OCI-LY1 (cell line): ENCODE results near the gene FBXL4.

ENCODE experiments used
- H2AFZ ChIP-seq: fragments of 200-600 bp; sonication (generic), shearing (Covaris generic); 2 replicates; pipeline ENCODE4 v1.6.0; 2014; ENCODE audit warnings: antibody characterized with exemption, mild to moderate bottlenecking, low read length
- H3F3A ChIP-seq: fragments of 200-600 bp; sonication (generic), shearing (Covaris generic); 2 replicates; pipeline ENCODE4 v1.6.0; 2014; ENCODE audit warnings: mild to moderate bottlenecking, antibody characterized with exemption, low read length, moderate library complexity; ENCODE audit not compliant: insufficient read depth
- H3K27ac ChIP-seq: fragments of 200-600 bp; sonication (generic); 2 replicates; pipeline ENCODE4 v1.5.1; 2014; ENCODE audit warnings: low read length, mixed run types, mild to moderate bottlenecking, low read depth; ENCODE audit not compliant: poor library complexity, severe bottlenecking
- H3K27me3 ChIP-seq: fragments of 200-600 bp; sonication (generic); 2 replicates; pipeline ENCODE4 v1.6.0; 2014; ENCODE audit warnings: antibody characterized with exemption, mild to moderate bottlenecking, low read length, moderate library complexity; ENCODE audit not compliant: insufficient read depth
- H3K36me3 ChIP-seq: fragments of 200-600 bp; sonication (generic); 2 replicates; pipeline ENCODE4 v1.6.1; 2014; ENCODE audit warnings: mild to moderate bottlenecking, antibody characterized with exemption, low read length, moderate library complexity, mixed read lengths; ENCODE audit not compliant: insufficient read depth
- H3K4me1 ChIP-seq: fragments of 200-600 bp; sonication (generic); 2 replicates; pipeline ENCODE4 v1.5.1; 2014; ENCODE audit warnings: mild to moderate bottlenecking, low read length, moderate library complexity; ENCODE audit not compliant: insufficient read depth, severe bottlenecking
- H3K4me2 ChIP-seq: fragments of 200-600 bp; sonication (generic), shearing (Covaris generic); 2 replicates; pipeline ENCODE4 v1.6.1; 2014; ENCODE audit warnings: low read length
- H3K4me3 ChIP-seq: fragments of 200-600 bp; sonication (generic); 2 replicates; pipeline ENCODE4 v1.5.1; 2014; ENCODE audit warnings: low read length, low read depth, mild to moderate bottlenecking, mixed read lengths; ENCODE audit not compliant: poor library complexity, severe bottlenecking
- H3K79me2 ChIP-seq: fragments of 200-600 bp; shearing (Covaris generic); 2 replicates; pipeline ENCODE4 v1.6.1; 2016; ENCODE audit warnings: mixed run types, low read length, mixed read lengths; ENCODE audit not compliant: insufficient read depth
- H3K9ac ChIP-seq: fragments of 200-600 bp; sonication (generic), shearing (Covaris generic); 2 replicates; pipeline ENCODE4 v1.6.1; 2014; ENCODE audit warnings: mild to moderate bottlenecking, low read length, mixed read lengths
- H3K9me2 ChIP-seq: fragments of 200-600 bp; sonication (generic), shearing (Covaris generic); 2 replicates; pipeline ENCODE4 v1.6.1; 2014; ENCODE audit warnings: low read depth, mild to moderate bottlenecking, low read length, mixed read lengths
- H3K9me3 ChIP-seq: fragments of 200-600 bp; shearing (Covaris generic); 2 replicates; pipeline ENCODE4 v1.6.1; 2014; ENCODE audit warnings: low read length, mixed read lengths
- H4K20me1 ChIP-seq: fragments of 200-600 bp; sonication (generic), shearing (Covaris generic); 2 replicates; pipeline ENCODE4 v1.6.0; 2016; ENCODE audit warnings: mild to moderate bottlenecking, low read length; ENCODE audit not compliant: insufficient read depth
- EZH2 ChIP-seq: fragments of 200-600 bp; sonication (generic), shearing (Covaris generic); IDR thresholded peaks from 2 replicates; pipeline ENCODE4 v1.8.0; 2017; ENCODE audit warnings: borderline replicate concordance, mixed run types, mild to moderate bottlenecking, antibody characterized with exemption, low read length, moderate library complexity, mixed read lengths
- TF ChIP-seq, protein P1 (sequence below): fragments of 200-600 bp; sonication (generic), shearing (Covaris generic); IDR thresholded peaks from 2 replicates; pipeline ENCODE4 v1.5.1; 2017; ENCODE audit warnings: mild to moderate bottlenecking, antibody characterized with exemption, low read length, moderate library complexity, mixed read lengths

Gene FBXL4

DNA sequence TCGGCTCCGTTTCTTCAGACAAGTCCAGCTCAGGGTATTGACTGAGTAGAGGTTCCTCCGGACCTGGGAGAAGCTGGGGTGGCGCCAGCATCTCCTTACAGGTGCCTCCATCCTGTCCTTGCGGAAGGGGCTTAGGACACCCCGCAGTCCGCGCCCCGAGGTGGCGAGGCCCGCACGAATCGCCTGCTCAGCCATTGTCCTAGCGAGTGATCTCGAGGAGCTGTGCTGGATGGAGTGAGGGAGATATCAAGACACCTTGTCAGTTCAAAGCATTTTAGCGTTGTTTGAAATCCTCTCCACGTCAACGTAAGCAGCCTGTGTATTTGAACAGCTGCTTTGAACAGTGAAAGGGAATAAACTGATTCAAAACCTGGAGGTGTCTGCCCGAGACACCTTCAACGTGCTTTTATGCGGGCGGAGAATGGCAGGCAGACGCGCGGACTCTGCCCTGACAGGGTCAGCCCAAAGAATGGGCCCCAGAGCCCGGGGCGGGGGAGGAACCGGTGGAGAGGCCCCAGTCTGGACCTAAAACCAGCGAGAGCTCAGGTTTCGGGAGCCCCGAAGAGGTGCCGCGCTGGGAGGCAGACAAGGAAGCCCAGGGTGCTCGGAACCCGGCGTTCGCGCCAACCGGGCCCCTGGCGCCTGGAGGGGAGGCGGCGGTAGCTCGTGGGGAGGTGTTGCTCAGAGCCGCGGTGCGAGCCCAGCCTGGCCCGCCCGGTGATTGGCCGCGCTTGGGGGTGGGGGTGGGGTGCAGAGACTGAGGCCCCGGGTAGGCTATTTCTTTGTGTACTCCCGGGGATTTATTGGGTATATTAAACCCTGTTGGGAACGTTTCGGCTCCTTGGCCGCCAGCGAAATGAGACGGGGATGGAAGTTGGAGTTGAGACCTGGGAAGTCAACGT is 116.4 kb downstream of the FBXL4 start:
- Histone ChIP-seq H3K36me3 (no peaks in the 10 kb centered on the region), H3K79me2 (no peaks in the 10 kb centered on the region), H3K9ac (no peak overlapping the region), H3K9me3 (no peaks in the 10 kb centered on the region), H3K27ac (no peak overlapping the region), H2AFZ (no peak overlapping the region), H3F3A (no peaks in the 10 kb centered on the region), H4K20me1 (no peaks in the 10 kb centered on the region), H3K27me3 (no peaks in the 10 kb centered on the region), H3K4me3 (no peak overlapping the region), H3K9me2 (no peaks in the 10 kb centered on the region), H3K4me1 (no peaks in the 10 kb centered on the region), H3K4me2 (no peak overlapping the region)
- TF ChIP-seq, protein P1, sequence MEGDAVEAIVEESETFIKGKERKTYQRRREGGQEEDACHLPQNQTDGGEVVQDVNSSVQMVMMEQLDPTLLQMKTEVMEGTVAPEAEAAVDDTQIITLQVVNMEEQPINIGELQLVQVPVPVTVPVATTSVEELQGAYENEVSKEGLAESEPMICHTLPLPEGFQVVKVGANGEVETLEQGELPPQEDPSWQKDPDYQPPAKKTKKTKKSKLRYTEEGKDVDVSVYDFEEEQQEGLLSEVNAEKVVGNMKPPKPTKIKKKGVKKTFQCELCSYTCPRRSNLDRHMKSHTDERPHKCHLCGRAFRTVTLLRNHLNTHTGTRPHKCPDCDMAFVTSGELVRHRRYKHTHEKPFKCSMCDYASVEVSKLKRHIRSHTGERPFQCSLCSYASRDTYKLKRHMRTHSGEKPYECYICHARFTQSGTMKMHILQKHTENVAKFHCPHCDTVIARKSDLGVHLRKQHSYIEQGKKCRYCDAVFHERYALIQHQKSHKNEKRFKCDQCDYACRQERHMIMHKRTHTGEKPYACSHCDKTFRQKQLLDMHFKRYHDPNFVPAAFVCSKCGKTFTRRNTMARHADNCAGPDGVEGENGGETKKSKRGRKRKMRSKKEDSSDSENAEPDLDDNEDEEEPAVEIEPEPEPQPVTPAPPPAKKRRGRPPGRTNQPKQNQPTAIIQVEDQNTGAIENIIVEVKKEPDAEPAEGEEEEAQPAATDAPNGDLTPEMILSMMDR = no peak
- no peak for TF ChIP-seq EZH2

DNA sequence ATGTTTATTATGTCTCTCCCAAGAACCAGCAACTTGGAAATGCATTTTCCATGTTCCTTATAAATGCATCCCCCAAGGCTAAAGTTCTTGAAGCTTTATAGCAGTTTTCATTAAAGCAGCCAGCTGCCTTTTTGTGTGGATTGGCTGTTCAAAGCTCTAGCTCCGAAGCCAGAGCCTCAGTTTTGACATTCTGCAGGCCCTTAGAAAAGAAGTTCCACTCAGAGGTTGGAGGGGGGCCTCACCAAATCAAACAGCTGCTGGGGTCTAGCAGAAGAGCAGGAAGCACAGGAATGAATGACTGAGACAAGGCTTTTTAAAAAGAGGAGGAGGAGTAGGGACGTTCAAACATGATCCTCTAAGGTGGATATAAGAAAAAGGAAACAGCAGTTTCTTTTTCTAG is 117.6 kb downstream of the FBXL4 start:
- H3K4me2 ChIP-seq = no peak overlapping the region
- H3K27me3 ChIP-seq = no peaks in the 10 kb centered on the region
- H3K27ac ChIP-seq = no peak overlapping the region
- H3K9me2 ChIP-seq = no peaks in the 10 kb centered on the region
- no peaks in the 10 kb centered on the region for H3F3A ChIP-seq
- TF ChIP-seq, protein P1 = no peak
- no peak for TF ChIP-seq EZH2
- no peak overlapping the region for H3K4me3 ChIP-seq
- no peak overlapping the region for H3K9ac ChIP-seq
- H3K36me3 ChIP-seq = no peaks in the 10 kb centered on the region
- no peak overlapping the region for H2AFZ ChIP-seq
- H3K4me1 ChIP-seq = no peaks in the 10 kb centered on the region
- H3K9me3 ChIP-seq = no peaks in the 10 kb centered on the region
- H4K20me1 ChIP-seq = no peaks in the 10 kb centered on the region
- no peaks in the 10 kb centered on the region for H3K79me2 ChIP-seq

DNA sequence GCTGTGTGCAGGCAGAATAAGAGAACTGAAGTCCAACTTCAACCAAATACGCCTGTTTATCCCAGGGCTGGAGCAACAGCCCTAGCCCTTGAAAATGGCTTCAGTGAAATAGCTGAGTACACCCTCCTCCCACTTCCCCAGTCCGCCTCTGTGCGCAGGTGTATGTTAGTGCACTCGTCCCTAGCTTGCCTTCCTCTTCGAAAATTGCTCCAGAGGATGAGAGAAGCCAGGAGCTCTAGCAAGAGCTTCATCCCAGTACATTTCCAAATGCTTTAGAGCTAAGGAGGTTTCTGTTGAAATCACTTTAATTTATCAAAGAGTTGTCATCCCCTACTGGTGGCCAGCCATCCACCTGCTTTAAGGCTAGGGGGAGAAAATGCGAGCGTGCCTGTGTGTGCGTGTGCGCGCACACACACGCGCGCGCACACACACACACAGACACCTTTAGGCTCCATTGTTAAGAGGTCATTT is 118.8 kb downstream of the FBXL4 start:
- Histone ChIP-seq H3K9me2 (no peaks in the 10 kb centered on the region), H3K79me2 (no peaks in the 10 kb centered on the region), H3F3A (no peaks in the 10 kb centered on the region), H3K27me3 (no peaks in the 10 kb centered on the region), H3K4me1 (no peaks in the 10 kb centered on the region), H3K27ac (no peak overlapping the region), H2AFZ (no peak overlapping the region), H3K9ac (no peak overlapping the region), H3K4me2 (no peak overlapping the region; the same call in 1 of the 2 replicates), H3K9me3 (no peaks in the 10 kb centered on the region), H3K36me3 (no peaks in the 10 kb centered on the region), H3K4me3 (no peak overlapping the region), H4K20me1 (no peaks in the 10 kb centered on the region)
- TF ChIP-seq, protein P1 = no peak
- TF ChIP-seq EZH2 = no peak
